GM08714 (cell line): ENCODE results near the gene C10orf53.

Experiments used
- H3K4me3 ChIP-seq: fragments of 200-500 bp; sonication (Bioruptor generic); 2 replicates; pipeline ENCODE4 v1.5.1; 2014; ENCODE audit warnings: mild to moderate bottlenecking, low read length, inconsistent platforms
- ZNF274 ChIP-seq: IDR thresholded peaks from 2 replicates; pipeline ENCODE4 v1.6.1; 2012; ENCODE audit warnings: mild to moderate bottlenecking, low read depth, low read length

C10orf53 gene

GRCh38 chr10:49744924-49745605, 65.6 kb downstream of the C10orf53 start:
- TF ChIP-seq ZNF274: no peak
- no peak overlapping the region for H3K4me3 ChIP-seq

GRCh38 chr10:49745756-49746155, 66.3 kb downstream of the C10orf53 start:
- H3K4me3 ChIP-seq: no peak overlapping the region
- no peak for TF ChIP-seq ZNF274

- no peak for TF ChIP-seq ZNF274
- H3K4me3 ChIP-seq: no peak overlapping the region
Measured at GRCh38 chr10:49746626-49747302, 67.3 kb downstream of the C10orf53 start.
